NCI-H2227 (cell line): ENCODE results near the gene ULK3.
A peak's percentile ranks its signal among the peaks of the same experiment; 100 is the strongest.

Source experiments
- DNase-seq: peaks from one replicate; lab custom pipeline; 2025; ENCODE audit not compliant: unreplicated experiment; lab: John Stamatoyannopoulos, UW

The ULK3 gene

DNA sequence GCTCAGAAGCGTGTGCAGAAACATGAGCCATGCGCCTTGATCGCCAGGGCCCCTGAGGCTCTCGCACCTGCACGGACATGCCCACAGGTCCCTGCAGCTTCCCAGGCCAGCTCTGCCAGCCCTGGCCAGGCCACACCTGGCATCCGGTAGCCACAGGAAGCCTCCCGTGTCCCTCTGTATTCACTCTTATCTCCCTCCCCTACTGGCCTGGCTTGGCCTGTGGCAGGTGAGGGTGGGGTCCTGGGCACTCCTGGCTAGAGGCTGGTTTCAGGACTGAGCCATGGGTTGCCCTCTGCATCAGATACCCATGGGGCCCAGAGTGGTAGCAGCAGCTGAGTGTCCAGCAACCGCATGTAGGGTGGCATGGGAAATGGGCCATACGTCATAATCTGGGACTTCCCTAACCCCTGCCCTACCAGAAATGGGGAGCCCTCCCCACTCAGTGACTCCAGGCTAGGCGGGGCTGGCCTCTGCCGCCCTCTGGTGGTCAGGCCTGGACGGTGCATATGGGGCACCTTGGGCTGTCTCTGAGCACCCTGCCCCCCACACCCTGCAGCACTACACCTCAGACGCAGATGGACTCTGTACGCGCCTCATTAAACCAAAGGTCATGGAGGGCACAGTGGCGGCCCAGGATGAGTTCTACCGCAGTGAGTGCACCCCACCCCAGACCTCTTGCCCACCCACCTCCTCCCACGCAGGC is 42.9 kb downstream of the ULK3 start:
- peak; percentile 51 for DNase-seq

DNA sequence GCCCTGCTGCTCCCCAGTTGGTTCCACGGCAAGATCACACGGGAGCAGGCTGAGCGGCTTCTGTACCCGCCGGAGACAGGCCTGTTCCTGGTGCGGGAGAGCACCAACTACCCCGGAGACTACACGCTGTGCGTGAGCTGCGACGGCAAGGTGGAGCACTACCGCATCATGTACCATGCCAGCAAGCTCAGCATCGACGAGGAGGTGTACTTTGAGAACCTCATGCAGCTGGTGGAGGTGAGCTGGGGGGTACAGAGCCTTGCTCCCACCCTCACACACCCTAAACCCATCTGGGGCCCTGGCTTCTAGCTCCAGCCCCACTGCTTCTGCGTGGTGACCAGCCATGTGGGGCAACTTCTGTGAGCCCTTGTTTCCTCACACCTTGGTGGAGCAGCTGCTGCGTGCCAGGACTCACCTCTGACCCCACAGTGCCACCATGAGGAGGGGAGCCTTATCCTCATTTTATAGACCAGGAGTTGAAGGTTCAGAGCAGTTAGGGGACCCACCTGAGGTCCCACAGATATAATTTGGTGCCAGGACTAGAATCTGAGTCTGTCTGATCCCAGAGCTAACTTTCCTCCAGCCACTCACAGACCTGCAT is 43.6 kb downstream of the ULK3 start:
- DNase-seq: no peak

DNA sequence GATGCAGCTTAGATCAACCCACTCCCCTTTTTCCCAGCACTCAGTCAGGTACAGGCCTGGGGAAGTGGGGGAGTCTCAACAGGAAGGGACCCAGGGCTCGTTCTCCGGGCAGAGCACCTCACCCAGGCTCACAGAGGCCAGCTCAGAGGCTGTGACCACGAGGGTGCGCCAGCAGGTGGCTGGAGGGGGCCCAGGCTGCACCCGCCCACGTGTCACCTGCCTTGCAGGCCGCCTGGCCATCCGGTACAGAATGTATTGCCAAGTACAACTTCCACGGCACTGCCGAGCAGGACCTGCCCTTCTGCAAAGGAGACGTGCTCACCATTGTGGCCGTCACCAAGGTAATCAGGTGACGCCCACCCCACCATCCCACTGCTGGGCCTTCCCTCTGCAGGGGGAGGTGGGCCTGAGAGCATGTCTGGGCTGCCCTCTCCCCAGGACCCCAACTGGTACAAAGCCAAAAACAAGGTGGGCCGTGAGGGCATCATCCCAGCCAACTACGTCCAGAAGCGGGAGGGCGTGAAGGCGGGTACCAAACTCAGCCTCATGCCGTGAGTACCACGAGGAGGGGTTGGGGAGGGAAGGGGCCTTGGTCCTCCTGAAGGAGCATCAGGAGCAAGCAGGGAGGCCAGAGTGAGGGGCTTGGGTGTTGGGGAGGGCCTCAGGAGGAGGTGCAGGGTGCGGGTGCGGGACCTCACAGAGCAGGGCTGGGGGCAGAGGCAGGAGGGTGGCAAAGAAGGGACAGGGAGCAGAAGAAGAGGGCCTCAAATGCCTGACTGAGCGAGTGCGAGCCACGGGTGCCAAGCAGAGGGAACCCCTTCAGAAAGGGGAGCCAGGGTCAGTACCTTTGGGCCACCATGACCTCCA is 44.3 kb downstream of the ULK3 start:
- DNase-seq: no peak

DNA sequence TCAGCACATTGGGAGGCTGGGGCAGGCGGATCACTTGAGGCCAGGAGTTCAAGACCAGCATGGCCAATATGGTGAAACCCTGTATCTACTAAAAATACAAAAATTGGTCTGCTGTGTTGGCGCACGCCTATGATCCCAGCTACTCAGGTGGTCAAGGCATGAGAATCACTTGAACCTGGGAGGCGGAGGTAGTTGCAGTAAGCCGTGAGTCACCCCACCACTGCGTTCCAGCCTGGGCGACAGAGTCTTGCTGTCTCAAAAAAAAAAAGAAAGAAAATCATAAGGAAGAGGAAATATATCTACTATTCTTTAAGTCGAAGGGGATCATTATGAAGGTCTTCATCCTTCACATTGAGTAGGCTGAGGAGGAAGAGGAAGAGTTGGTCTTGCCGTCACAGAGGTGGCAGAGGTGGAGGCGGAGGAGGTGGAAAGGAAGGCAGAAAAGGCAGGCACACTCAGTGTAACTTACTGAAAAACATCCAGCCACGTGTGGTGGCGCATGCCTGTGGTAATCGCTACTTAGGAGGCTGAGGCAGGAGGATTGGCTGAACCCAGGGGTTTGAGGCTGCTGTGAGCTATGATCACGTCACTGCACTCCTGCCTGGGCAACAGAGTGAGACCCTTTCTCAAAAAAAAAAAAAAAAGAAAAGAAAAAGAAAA is 46.9 kb downstream of the ULK3 start:
- DNase-seq: no peak

DNA sequence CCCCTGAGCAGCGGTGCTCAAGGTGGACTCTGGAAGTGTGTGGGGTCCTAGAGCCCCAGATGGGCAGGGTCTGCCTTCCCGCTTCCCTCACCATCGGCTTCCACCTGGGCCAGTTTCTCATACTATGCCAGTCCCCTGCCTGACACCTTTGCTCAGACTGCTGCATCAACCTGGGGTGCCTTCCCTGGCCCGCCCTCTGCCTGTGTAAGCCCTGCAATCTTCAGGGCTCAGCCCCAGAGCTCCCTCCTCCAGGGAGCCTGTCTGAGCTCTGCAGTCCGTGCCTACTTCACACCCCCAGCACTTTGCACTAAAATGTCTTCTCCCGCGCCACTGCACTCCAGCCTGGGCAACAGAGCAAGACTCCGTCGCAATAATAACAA is 48.0 kb downstream of the ULK3 start:
- no peak for DNase-seq

DNA sequence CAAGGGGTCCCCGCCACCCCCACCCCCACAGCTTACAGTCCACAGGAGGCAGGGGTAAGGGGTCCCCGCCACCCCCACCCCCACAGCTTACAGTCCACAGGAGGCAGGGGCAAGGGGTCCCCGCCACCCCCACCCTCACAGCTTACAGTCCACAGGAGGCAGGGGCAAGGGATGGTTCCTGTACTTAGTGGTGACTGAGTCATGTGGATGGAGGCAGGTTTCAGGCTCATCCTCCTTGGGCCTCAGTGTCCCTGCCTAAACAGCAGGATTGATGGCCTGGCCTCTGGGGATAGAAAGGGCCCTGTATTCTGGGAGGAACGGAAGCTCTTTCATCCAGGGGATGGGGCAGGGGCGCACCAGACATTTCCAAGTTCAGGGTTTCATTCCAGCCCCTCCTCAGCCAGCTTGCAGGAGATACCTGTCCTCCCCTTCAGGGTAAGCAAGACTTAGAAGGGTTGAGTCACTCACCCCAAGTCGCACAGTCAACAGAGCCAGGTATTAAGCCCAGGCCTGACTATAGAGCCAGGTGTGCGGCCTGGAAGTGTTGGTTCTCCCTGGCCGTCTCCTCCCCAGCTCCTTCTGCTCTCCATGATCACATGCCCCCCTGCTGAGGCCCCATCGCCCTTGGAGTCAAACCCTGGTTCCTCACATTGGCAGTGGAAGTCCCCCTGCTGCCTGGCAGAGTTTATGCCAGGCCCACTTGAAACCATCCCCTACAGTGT is 48.5 kb downstream of the ULK3 start:
- DNase-seq: no peak

DNA sequence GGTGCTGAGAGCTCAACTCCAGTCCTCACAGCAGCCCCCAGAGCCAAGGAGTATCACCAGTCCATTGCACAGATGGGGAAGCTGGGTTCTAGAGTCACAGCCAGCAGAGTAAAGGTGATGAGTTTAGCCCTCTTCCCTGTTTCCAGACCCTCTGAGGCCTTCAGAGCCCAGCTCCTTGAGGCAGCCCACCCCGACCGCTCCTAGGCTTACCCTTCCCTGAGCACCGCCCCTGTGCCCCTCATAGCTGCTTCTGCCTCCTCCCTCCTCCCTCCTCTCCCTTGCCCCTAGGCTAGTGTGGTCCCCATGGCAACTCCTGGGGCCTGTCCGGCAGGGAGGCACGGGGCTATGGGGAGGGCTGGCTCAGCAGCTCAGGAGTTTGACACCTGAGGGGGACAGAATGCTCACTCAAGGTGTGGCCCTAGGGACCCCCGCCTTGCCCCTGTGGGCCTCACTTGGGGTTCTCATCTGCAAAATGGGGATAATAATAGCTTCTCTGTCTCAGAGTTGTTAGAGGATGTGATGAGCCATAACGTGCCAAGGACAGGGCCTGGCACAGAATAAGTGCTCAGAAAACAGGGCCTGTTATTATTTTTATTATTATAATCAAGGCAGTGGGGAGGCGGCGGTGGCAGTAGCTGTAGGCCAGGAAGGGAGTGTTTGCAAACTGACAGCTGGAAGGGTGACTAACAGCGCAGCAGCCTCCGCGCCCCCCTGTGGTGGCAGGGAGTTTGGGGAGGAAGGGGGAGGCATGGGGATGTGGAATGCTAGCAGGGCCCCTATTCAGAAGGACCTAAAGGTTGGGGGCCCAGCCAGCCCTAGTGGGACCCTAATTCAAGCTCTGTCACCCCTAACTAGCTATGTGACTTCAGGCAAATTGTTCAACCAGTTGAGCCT is 49.6 kb downstream of the ULK3 start:
- DNase-seq: no peak

DNA sequence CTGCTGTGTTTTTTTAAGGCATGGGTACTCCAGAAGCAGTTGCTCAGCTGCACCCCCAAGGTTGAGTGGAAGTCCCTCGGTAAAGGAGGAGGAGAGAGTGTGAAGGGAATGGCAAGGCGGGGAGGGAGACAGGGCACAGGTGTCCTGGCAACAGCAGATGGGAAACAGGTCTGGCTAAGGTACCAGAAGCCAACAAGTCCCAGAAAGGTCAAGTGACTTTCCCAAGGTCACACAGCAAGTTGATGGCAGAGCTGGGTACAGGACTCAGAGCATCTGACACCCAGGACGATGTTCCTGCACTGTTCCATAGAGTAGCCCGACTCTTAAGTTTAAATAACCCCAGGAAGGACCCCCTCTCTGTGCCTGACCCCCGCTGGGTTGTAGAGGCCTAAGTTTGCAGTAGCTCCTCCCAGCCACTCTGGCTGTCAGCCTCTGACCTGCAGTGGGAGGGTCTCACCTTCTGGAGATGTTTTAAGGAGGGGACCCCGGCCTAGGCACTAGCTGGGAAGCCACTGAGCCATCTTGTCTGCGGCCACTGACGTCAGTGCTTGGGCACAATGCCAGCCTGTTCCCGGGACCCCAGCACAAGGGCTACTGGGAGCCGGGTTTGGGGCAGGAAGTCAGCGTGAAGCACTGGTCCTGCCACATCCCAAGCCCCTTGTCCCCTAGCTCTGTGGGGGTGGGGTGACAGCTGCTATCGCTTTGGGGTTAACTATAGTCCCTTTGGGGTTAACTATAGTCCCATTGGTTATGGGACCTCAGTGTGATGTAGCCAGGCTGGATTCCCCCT is 50.5 kb downstream of the ULK3 start:
- no peak for DNase-seq

DNA sequence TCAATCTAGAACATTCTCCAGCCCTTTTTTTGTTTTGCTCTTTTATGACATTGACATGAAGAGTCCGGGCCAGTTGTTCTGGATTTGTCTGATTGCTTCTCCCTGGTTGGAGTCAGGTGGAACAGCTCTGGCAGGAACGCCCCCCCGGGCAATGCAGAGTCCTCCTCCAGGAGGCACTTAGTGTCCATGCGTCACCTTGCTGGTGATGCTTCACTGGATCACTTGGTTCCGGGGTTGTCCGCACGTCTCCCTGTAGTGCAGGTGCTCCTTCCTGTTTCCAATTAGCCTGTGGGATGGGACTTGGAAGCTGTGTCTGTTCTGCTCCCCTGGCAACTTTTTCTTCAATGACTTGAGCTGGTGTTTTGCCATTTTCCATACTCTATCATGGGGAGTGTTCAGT is 51.3 kb downstream of the ULK3 start:
- no peak for DNase-seq

DNA sequence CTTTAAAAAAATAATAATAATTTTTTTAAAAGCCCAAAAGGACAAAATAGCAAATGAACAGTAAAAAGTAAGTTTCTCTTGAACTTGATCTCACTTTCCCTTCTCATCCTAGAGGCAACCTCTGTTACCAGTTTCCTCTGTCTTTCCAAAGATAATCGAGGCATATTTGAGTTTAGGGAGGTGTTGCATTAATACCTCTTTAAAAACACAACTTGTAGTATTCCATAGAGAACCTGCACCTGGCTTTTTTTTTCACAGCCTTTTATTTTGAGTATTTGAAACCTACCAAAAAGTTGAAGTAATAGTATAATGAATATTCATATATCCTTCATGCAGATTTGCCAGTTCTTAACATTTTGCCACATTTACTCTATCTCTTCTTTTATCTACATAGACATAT is 51.9 kb downstream of the ULK3 start:
- no peak for DNase-seq

DNA sequence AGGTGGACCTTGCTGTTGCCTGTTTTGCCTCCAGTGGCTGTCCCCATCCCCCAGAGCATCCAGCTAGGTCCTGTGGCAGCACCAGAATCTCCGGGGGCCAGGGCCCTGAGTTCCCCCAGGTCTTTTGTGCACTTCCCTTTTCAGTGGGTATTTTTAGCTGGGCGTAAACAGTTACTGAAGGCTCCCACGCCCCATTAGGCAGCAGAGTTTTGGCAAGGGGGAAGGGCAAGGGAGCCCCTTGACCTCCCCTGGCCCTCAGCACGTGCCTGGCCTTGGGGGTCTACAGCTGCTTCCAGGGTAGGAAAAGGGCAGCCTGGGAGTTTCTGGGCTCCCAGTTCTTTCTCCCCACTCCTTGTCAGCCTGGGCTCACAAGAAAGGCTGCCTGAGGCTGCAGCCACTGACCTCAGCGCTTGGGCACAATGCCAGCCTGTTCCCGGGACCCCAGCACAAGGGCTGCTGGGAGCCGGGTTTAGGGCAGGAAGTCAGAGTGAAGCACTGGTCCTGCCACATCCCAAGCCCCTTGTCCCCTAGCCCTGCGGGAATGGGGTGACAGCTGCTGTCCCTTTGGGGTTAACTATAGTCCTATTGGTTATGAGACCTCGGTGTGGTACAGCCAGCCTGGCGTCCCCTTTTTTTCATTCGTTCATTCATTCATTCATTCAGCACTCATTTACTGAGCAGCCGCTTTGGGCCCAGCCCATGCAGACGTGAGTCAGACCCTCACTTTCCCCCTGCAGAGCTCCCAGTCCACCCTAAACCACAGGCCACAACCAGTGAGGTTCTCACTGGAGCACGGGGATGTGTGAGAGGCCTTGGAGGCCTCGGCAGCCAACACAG is 52.7 kb downstream of the ULK3 start:
- no peak for DNase-seq

DNA sequence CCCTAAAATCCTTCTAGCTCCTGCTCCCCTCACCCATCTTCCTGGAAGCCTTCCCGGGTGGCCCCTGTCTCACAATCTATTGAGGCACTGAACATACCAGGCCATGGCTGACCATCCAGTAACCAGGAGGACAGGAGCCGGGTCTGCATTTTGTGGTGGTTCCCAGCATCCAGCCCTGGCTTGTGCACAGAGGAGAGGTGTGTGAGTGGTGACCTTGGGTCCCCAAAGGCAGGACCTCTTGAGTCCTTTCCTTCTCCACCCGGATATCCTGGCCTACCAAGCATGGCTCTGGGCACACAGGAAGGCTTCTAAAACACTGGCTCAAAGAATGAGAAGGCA is 53.2 kb downstream of the ULK3 start:
- no peak for DNase-seq

DNA sequence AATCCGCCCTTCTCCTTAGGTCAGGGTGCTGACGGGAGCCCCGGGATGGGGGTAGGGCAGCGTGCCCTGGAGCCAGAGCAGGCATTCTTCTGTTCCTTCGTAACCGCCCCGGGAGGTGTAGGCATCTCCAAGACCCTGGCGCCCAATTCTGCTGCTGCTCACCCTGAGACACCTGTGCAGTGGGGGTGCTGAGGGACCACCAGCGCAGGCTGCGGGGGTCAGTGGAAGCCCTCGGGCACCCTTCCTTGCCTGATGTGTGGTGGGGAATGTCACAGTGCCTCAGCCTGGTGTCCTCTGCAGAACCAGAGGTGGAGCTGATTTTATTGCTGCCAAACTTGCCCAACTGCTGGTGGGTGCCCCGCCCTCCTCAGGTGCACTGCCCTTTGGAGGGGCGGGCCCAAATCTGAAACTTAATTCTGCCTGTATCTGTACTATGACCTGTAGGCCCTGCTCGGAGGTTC is 53.8 kb downstream of the ULK3 start:
- DNase-seq: no peak

DNA sequence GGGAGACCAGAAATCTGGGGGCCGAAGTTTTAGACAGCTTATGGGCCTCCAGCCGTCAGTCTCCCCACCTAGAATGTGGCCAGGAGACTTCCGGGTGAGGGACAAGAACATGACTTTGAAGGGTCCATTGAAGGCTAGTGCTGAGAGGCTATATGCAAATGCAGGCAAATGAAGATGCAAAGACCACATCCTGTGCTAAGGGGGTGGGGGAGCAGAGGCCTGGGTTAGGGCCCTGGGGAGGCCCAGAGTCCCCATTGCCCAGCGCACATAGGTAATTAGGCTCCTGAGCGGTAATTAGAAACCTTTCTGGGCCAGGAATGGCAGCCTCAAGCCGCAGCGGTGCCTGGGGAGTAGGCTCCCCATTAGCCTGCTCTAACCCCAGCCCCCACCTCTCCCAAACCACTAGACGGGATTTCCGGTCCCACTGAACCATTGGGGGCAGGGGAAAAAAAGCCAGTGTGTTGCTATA is 54.2 kb downstream of the ULK3 start:
- no peak for DNase-seq

DNA sequence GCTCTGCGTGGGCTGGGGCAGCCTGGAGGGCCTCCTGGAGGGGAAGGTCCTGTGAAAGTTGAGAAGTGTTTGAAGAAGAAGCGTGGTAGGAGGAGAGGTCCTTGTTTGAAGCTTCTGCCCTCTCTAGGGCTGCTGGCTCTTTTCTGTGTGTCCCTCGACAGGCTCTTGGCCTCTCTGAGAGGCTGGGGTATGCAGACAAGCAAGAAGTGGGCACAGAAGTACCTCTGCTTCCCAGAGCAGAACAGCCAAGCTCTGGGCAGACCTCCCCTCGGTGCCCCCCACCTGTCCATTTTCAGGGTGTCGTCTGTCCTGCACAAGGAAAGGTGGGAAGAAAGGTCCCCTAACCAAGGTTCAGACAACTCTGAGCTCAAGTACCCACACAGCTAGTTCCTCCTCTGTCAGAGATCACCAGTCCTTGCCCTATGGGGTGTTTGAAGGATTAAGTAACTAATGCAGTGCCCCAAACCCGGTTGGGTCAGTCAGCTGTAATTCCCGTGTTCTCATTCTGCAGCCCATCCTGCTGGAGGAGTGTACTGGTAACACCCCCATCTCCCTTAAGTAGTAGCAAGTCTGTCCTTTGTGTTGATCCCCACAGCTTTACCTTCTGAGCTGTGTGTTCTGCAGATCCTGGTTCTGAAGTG is 54.8 kb downstream of the ULK3 start:
- DNase-seq: no peak

DNA sequence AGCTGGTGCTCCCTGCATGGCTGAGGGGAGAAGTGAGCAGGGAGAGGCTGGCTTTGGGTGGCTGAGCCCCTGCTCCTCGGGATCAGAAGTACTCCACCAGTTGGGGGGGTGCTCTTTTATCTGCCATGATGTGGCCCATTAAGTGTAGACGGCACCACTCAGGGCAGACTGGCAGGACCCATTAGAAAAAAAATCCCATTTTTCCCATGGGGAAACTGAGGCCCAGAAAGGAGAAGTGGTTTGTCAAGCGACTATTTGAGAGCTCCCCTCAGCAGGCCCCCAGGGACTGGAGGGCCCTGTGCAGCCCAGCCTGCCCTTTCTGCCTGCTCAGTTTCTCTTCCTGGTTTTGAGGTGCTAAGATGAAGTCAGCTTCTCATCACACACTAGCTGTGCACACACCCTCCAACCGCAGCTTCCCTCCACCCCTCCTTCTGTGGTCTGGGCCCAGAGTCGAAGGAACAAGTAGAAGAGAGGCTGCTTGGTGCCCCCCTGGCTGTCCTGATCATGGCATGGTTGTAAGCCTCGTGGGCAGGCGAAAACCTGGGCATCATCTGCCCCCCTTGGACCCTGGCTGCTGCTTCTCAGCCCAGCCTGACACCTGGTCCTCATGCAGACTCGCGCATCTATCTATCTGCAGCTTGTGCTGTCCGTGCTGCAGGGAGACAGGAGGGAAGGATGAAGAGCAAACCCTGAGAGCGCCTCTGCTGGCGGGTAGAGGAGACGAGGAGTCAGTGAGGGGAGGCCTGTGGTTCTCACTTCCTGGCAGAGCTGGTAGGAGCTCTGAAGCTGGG is 55.5 kb downstream of the ULK3 start:
- DNase-seq: peak; percentile 12
